K562 (cell line): ENCODE measurements around the gene NLE1. TPM values are rescaled to one million over a fixed set of nuclear protein-coding genes. Genes with fewer than 3 reads are reported as not detected.
A peak's percentile ranks its signal among the peaks of the same experiment; 100 is the strongest.

Source experiments
- BRCA1 ChIP-seq, 2 experiments: fragments of 450-650 bp in 1 of 2; sonication (generic) in 1 of 2; formaldehyde crosslinking in 1 of 2; IDR thresholded peaks; 2 replicates each; pipeline versions ENCODE4 v1.5.0 to v1.6.1; 2017 to 2020; ENCODE audit warnings: mild to moderate bottlenecking in 1 of 2, missing genetic modification reagents in 1 of 2
- CBX1 ChIP-seq: sonication (generic); IDR thresholded peaks from 2 replicates; pipeline ENCODE4 v1.6.1; 2016; ENCODE audit warnings: antibody characterized with exemption, low read depth, mild to moderate bottlenecking
- CREM ChIP-seq: IDR thresholded peaks from 2 replicates; pipeline ENCODE4 v1.6.1; 2014; ENCODE audit warnings: antibody characterized with exemption, low read depth
- E2F8 ChIP-seq: fragments of 450-650 bp; IDR thresholded peaks from 2 replicates; pipeline ENCODE4 v1.7.1; 2018; ENCODE audit warnings: mild to moderate bottlenecking, low read depth; ENCODE audit not compliant: partially characterized antibody
- E4F1 ChIP-seq: fragments of 250-450 bp; sonication (Bioruptor Pico); IDR thresholded peaks from 2 replicates; pipeline ENCODE4 v1.5.0; 2021; ENCODE audit warnings: mild to moderate bottlenecking, borderline replicate concordance
- ETV5 ChIP-seq: sonication (generic); formaldehyde crosslinking; IDR thresholded peaks from 2 replicates; pipeline ENCODE4 v1.4.0; 2020; ENCODE audit warnings: low read depth, mild to moderate bottlenecking, missing genetic modification reagents
- JUN ChIP-seq, 2 experiments: sonication (generic) in 1 of 2; formaldehyde crosslinking in 1 of 2; IDR thresholded peaks; 2 replicates each; pipeline versions ENCODE4 v1.6.1 to v1.8.0; 2012 to 2022; ENCODE audit warnings: borderline replicate concordance in 2 of 2, mild to moderate bottlenecking in 2 of 2, improper control_type of control experiment in 1 of 2, low read depth in 1 of 2, low read length in 1 of 2, missing genetic modification reagents in 1 of 2
- JUND ChIP-seq, 2 experiments: IDR thresholded peaks; 2 replicates in 1 of 2; 3 replicates in 1 of 2; pipeline ENCODE4 v1.6.1; 2011; ENCODE audit warnings: borderline replicate concordance in 2 of 2, low read depth in 2 of 2, low read length in 2 of 2, improper control_type of control experiment in 1 of 2, missing biosample characterization in 1 of 2, missing genetic modification characterization in 1 of 2, missing genetic modification reagents in 1 of 2
- LARP7 ChIP-seq: fragments of 450-650 bp; IDR thresholded peaks from 2 replicates; pipeline ENCODE4 v1.6.1; 2016
- MEF2A ChIP-seq: IDR thresholded peaks from 2 replicates; pipeline ENCODE4 v1.6.1; 2011; ENCODE audit warnings: low read depth, mild to moderate bottlenecking, low read length, moderate library complexity; ENCODE audit not compliant: control insufficient read depth
- NFXL1 ChIP-seq: fragments of 450-650 bp; formaldehyde crosslinking; IDR thresholded peaks from 2 replicates; pipeline ENCODE4 v1.4.0; 2021; ENCODE audit warnings: mild to moderate bottlenecking
- NR2C1 ChIP-seq, 2 experiments: fragments of 450-650 bp; IDR thresholded peaks; 2 replicates each; pipeline ENCODE4 v1.6.1; 2017; ENCODE audit warnings: mild to moderate bottlenecking in 2 of 2, antibody characterized with exemption in 1 of 2, inconsistent platforms in 1 of 2, missing compliant biosample characterization in 1 of 2, missing genetic modification characterization in 1 of 2
- TFAM ChIP-seq: fragments of 250-450 bp; sonication (Bioruptor Pico); conservative IDR thresholded peaks from 2 replicates; pipeline ENCODE4 v1.5.0; 2021; ENCODE audit warnings: mild to moderate bottlenecking, moderate library complexity
- ZBTB34 ChIP-seq: fragments of 250-450 bp; sonication (Bioruptor Pico); IDR thresholded peaks from 2 replicates; pipeline ENCODE4 v1.8.0; 2021; ENCODE audit warnings: mild to moderate bottlenecking, moderate library complexity
- ZNF263 ChIP-seq: sonication (generic); formaldehyde crosslinking; IDR thresholded peaks from 2 replicates; pipeline ENCODE4 v1.8.0; 2022; ENCODE audit warnings: mild to moderate bottlenecking, missing genetic modification reagents, borderline replicate concordance
- ZNF511 ChIP-seq: sonication (generic); formaldehyde crosslinking; IDR thresholded peaks from 2 replicates; pipeline ENCODE4 v1.8.0; 2022; ENCODE audit warnings: mild to moderate bottlenecking, missing genetic modification reagents
- ZNF695 ChIP-seq: fragments of 450-650 bp; formaldehyde crosslinking; IDR thresholded peaks from 2 replicates; pipeline ENCODE4 v1.4.0; 2020; ENCODE audit warnings: mild to moderate bottlenecking, moderate library complexity
- ZZZ3 ChIP-seq: fragments of 450-650 bp; IDR thresholded peaks from 2 replicates; pipeline ENCODE4 v1.6.1; 2016; ENCODE audit warnings: antibody characterized with exemption, mild to moderate bottlenecking, moderate library complexity
- polyA plus RNA-seq, 8 experiments: library from polyadenylated mRNA; depleted of rRNA in 4 of 8; stranded (reverse) in 5 of 8; unstranded in 3 of 8; fragments of >200 nt; fragmentation: Nextera tagmentation in 2 of 8; fragmentation: Illumina TruSeq in 1 of 8; extraction: Ambion mirVana in 2 of 8; extraction: Trizol in 1 of 8; gene quantifications; 2 replicates each; pipeline versions ENCODE4 v1.2.1 to v1.2.3, GENCODE V29; 2011 to 2014; ENCODE audit warnings: inconsistent platforms in 1 of 8, missing spikeins in 1 of 8
- total RNA-seq, 7 experiments: library from RNA; depleted of rRNA in 6 of 7; stranded (reverse); fragments of >200 nt in 6 of 7; fragmentation: Illumina TruSeq in 2 of 7; extraction: Trizol in 2 of 7; gene quantifications; 2 replicates each; pipeline versions ENCODE4 v1.2.1 to v1.2.3, GENCODE V29; 2011 to 2021; ENCODE audit warnings: low replicate concordance in 1 of 7

The NLE1 gene
- total and polyA plus RNA-seq, 9 of the 15 experiments (the other 6 are each of a cell fraction or from before 2014, with no cell fraction given), result 3.8 to 69.0 (median 29.4) TPM

- TF ChIP-seq MEF2A (no peak), NFXL1 (CRISPR knock-in tag) (no peak), TFAM (no peak), CBX1 (peak; percentile 83), CREM (peak; percentile 73), E2F8 (no peak), ZBTB34 (CRISPR knock-in tag) (no peak), E4F1 (CRISPR knock-in tag) (no peak), BRCA1 (IDR thresholded peaks at IDR 0.05) (no peak), BRCA1 (CRISPR knock-in tag; IDR thresholded peaks at IDR 0.05) (no peak), NR2C1 (IDR thresholded peaks at IDR 0.05) (no peak), NR2C1 (tag; IDR thresholded peaks at IDR 0.05) (no peak), ETV5 (CRISPR knock-in tag) (no peak), JUND (IDR thresholded peaks at IDR 0.05; ENCODE audit: borderline replicate concordance, low read depth, low read length) (peak; percentile 57; the same call in 1 of the 2 replicates), JUND (tag; IDR thresholded peaks at IDR 0.05; ENCODE audit: borderline replicate concordance, low read depth, low read length) (no peak), ZNF263 (CRISPR knock-in tag) (0 out of 2 replicates have a peak, but pooled peaks have one; percentile 54), JUN (IDR thresholded peaks at IDR 0.05; ENCODE audit: borderline replicate concordance, low read depth, low read length) (peak; percentile 51; the same call in 1 of the 2 replicates), JUN (CRISPR knock-in tag; IDR thresholded peaks at IDR 0.05; ENCODE audit: borderline replicate concordance) (no peak), ZZZ3 (no peak), LARP7 (0 out of 2 replicates have a peak, but pooled peaks have one; percentile 8), ZNF695 (CRISPR knock-in tag) (no peak), ZNF511 (CRISPR knock-in tag) (no peak; the same call in 1 of the 2 replicates)
These were observed at the start of gene NLE1 (continued) for GRCh38 chr17:35141681-35142466.
